GM20000 (cell line): ENCODE data around the gene IL1RAPL1.

Experiments
- DNase-seq: peaks from one replicate; pipeline ENCODE4 v3.0.0; 2012; ENCODE audit warnings: low spot score
- CTCF ChIP-seq: IDR thresholded peaks from 2 replicates; pipeline ENCODE4 v1.5.1; 2012; ENCODE audit warnings: mild to moderate bottlenecking, control low read depth; ENCODE audit errors: extremely low read depth, missing control alignments

Gene IL1RAPL1

GRCh38 chrX:29561417-29561816, 974.2 kb downstream of the IL1RAPL1 start:
- DNase-seq, result no peak
- no peak for TF ChIP-seq CTCF

GRCh38 chrX:29580560-29580959, 993.3 kb downstream of the IL1RAPL1 start:
- no peak for TF ChIP-seq CTCF
- no peak for DNase-seq

- TF ChIP-seq CTCF, result no peak
- DNase-seq, result no peak
These were observed 994.0 kb downstream of the IL1RAPL1 start for GRCh38 chrX:29581223-29581622.

GRCh38 chrX:29587107-29587506, 999.9 kb downstream of the IL1RAPL1 start:
- TF ChIP-seq CTCF, result no peak
- no peak for DNase-seq

GRCh38 chrX:29590921-29591320, 1003.7 kb downstream of the IL1RAPL1 start:
- TF ChIP-seq CTCF, result no peak
- DNase-seq, result no peak

- DNase-seq, result no peak
- no peak for TF ChIP-seq CTCF
These were observed 1017.1 kb downstream of the IL1RAPL1 start for GRCh38 chrX:29604381-29604780.

- DNase-seq, result no peak
- TF ChIP-seq CTCF, result no peak
These were observed 1030.0 kb downstream of the IL1RAPL1 start for GRCh38 chrX:29617276-29617675.
